Measurements from ENCODE around the gene MTR.

The MTR gene

GRCh38 chr1:236795035-236795756, at the start of gene MTR:
TSS of gene MTR (plus strand) at chr1:236795292. CDS start at chr1:236795704, 412 bp downstream.
- peak; percentile 97 for DNase-seq (ENCODE audit: low read depth)

DNA sequence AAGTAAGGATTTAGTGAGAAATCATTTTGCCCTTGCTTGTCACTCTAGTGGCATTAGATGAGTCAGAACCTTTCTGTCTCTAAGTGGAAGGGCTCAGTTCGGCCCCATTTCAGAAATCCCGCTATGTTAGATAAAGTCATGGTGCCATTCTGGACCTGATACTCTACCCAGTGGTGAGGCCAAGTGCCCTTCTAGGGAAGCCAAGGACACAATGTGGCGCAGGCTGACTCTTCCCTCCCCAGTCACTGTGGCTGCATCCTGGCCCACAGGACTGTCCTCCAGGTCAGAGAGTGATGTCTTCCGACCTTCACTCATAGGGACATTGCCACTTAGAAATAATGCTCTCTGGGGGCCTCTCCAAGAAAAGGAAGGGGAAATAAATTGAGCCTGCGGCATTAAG, 48.3 kb upstream of the MTR start:
- no peak for DNase-seq (ENCODE audit: low read depth)

DNA sequence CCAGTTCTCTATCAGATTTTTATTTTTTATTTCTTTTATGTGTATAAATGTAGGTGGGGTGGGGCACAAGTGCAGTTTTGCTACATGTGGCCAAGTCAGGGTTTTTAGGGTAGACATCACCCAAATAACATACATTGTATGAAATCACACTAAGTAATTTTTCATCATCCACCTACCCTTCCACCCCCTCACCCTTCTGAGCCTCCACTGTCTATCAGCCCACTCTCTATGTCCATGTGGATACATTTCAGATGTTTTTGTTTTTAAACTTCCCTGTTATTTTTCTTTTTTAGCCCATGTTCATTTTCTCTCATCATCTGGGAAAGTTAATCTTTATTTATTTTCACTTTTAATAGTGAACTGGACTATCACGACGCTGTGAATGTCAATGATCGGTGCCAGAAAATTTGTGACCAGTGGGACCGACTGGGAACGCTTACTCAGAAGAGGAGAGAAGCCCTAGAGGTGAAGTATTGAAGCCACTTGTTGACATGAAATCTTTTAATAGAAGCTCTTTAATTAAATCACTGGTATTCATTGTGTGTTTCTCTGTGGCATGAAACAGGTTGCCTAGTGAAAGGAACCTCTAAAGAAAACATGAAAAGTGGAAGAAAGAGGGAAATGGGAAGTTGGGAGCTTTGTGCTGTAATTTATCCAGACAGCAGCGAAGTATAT, 47.6 kb upstream of the MTR start:
- DNase-seq (ENCODE audit: low read depth): no peak

DNA sequence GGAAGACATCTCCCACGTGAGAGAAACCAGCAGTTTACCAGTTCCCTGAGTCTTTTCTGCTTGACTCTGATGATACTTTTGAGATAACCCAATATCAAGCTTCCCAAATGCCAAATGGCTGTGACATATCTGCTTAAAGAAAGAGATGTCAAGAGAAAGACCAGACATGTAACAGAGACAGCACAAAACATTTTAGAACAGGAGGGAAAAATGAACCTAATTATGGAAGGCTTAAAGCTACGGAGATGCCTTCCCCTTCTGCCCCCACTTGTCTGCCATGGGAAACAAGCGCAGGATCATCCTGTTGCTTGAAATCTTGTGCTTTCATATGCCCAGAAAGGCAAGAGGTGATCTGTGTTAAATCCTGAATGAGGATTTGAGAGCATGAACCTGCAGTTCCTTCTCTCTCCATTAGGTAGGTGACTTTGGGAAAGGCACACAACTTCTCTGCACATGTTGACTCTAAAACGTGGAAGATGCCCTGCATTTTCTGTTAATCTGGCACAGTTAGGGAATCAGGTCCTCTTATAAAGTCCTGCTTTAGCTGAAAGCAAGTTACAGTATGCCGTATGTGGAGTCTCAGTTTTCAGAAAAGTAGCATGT, 46.7 kb upstream of the MTR start:
- no peak for DNase-seq (ENCODE audit: low read depth)

GRCh38 chr1:236750928-236751327, 44.2 kb upstream of the MTR start:
- no peak for DNase-seq (ENCODE audit: low read depth)

GRCh38 chr1:236751385-236751784, 43.7 kb upstream of the MTR start:
- no peak for DNase-seq (ENCODE audit: low read depth)

GRCh38 chr1:236751935-236752334, 43.2 kb upstream of the MTR start:
- no peak for DNase-seq (ENCODE audit: low read depth)

DNA sequence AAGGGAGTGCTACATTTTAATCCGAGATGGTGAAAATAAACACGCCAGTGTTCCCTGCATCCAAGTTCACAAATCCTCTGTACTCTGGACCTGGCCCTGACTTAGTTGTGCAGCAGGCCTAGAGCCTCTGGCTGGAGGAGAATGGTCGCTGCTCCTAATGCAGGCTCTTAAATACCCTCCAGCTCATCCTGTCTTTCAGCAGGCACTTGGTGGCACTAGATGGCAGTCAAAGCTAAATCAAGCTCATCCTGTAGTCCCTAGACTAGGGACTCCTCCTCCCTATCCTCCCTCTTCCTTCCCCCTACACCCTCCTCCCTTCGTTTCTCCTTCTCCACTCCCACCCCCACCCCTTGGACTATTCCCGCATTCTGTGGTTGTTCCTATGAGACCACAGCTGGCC, 41.6 kb upstream of the MTR start:
- DNase-seq (ENCODE audit: low read depth): peak; percentile 38

- no peak for DNase-seq (ENCODE audit: low read depth)
Measured at GRCh38 chr1:236753964-236754363, 41.1 kb upstream of the MTR start.

- no peak for DNase-seq (ENCODE audit: low read depth)
Measured at GRCh38 chr1:236754525-236755210, 40.4 kb upstream of the MTR start.

DNA sequence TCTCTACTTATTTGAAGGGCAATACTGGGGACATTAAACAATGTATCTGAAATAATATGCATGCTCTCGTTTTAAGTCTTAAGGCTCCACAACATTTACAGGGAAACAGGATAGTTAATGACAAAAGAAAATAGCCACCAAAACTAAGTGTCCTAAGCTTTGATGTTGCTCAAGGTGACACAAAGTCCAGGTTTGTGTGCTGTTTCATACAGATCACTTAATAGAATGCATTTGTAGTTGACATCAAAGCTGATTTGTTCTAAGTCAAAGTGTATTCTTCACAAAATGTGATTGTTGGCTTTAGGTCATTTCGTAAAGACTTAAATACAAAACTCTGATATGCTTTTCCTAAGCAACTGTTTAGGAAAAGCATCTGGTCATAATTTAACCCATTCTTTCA, 37.5 kb upstream of the MTR start:
- no peak for DNase-seq (ENCODE audit: low read depth)

- peak; percentile 43 for DNase-seq (ENCODE audit: low read depth)
Measured at GRCh38 chr1:236759252-236759859, 35.7 kb upstream of the MTR start.

- DNase-seq (ENCODE audit: low read depth): no peak
Measured at GRCh38 chr1:236760480-236760879, 34.6 kb upstream of the MTR start.

DNA sequence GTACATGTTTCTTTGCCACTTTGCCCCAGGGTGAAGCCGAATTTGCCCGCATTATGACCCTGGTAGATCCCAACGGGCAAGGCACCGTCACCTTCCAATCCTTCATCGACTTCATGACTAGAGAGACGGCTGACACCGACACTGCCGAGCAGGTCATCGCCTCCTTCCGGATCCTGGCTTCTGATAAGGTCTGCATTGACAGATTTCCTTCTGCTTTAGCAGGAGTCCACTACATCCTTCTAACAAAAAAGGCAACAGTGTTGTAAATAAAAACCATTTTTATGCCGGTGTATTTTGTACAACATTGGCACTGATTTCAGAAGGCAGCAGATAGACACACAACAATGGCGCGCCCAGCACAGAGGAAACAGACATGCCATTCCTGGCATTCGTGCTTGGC, 34.1 kb upstream of the MTR start:
- DNase-seq (ENCODE audit: low read depth): no peak

GRCh38 chr1:236761397-236762132, 33.5 kb upstream of the MTR start:
- no peak for DNase-seq (ENCODE audit: low read depth)

- DNase-seq (ENCODE audit: low read depth): no peak
Measured at GRCh38 chr1:236762410-236762809, 32.7 kb upstream of the MTR start.

- no peak for DNase-seq (ENCODE audit: low read depth)
Measured at GRCh38 chr1:236765831-236766230, 29.3 kb upstream of the MTR start.

DNA sequence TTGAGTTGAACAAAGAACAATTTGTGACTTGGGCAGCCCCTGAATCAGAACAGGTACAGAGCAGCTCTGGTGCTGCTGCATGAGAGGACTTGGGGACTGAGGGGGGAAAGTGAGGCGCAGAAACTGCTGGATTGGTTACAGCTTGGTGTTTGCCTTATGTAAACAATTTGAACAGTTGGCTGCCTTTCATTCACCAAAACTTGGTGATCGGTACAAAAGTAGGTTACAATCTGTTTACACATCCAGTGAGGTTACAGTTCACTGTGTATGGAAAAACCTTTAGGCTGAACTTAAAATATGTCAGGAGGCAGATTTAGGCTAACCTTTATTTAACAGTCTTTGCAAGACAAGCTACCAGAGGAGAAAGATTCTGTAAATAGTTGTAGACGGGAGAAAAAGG, 28.6 kb upstream of the MTR start:
- DNase-seq (ENCODE audit: low read depth): no peak

DNA sequence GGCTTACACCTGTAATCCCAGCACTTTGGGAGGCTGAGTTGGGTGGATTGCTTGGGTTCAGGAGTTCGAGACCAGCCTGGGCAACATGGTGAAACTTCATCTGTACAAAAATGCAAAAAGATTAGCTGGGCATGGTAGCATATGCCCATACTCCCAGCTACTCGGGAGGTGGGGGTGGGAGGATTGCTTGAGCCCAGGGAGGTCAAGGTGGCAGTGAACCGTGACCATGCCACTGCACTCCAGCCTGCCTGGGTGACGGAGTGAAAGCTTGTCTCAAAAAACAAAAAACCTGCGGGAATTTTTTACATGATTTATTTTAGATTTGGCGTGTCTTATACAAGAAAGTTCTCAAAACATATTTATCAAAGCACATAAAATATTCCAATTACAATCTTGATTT, 27.8 kb upstream of the MTR start:
- no peak for DNase-seq (ENCODE audit: low read depth)

- DNase-seq (ENCODE audit: low read depth): no peak
Measured at GRCh38 chr1:236768601-236769000, 26.5 kb upstream of the MTR start.

DNA sequence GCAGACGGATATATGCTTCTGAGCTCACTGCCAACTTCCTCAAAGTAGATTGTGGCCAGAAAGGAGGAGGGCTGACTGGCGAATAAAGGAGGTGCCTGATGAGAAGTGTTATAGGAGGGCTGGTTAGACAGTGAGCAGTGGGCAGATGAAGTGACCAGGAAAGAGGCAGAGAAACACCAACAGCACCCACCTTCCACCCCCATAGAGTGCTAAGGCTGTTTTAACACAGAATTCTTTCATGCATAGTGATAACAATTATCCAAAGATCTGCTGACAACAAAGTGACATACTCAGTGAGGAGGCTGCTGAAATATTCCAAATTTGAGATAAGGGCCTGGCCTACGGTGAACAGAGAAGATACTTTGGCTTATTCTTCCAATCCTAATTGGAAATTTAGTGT, 21.2 kb upstream of the MTR start:
- no peak for DNase-seq (ENCODE audit: low read depth)

GRCh38 chr1:236774926-236775325, 20.2 kb upstream of the MTR start:
- peak; percentile 43 for DNase-seq (ENCODE audit: low read depth)

Data from iris pigment epithelial cell (primary cell).